ENCODE results near the gene VENTX.

DNA sequence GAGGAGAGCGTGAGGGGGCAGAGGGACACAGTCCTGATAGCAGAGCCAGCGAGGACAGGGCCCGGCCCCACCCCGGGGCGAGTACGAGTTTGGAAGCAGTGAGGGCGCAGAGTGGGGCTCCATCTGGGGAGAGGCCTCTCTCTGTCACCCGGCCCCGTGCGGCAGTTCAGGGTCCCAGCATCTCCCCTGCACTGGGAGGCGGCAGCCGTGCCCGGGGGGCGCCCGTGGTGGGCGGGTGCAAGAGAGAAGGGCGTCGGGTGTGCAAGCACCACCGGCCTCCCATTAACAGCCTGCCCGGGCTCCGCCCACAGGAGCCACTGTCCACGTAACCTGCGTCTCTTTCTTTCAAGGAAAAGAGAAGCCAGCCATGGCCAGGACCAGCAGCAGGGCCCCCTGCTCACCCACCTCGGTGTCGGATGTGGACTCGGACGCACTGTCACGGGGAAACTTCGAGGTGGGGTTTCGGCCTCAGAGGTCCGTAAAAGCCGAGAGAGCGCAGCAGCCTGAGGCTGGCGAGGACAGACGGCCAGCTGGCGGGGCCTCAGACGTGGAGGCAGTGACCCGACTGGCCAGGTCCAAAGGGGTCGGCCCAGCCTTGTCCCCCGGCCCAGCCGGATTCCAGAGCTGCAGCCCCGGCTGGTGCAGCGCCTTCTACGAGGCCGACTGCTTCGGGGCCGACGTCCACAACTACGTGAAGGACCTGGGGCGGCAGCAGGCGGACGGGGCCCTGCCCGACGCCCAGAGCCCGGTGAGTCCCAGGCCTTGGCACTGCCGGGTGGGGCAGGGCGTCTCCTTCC lies 36.3 kb upstream of the VENTX start:
- TF ChIP-seq CTCF (IDR thresholded peaks at IDR 0.05; ENCODE audit: extremely low read depth in 1 of 2, insufficient read depth in 1 of 2, low read depth in 1 of 2, low read length in 2 of 2) (no peak), FOS (IDR thresholded peaks at IDR 0.05; ENCODE audit: borderline replicate concordance, insufficient read depth, low read length) (no peak), MYC (IDR thresholded peaks at IDR 0.05; ENCODE audit: low read depth, low read length) (no peak), POLR2A (IDR thresholded peaks at IDR 0.05; ENCODE audit: low read depth, low read length) (no peak), EZH2 (IDR thresholded peaks at IDR 0.05; ENCODE audit: borderline replicate concordance, low read depth, low read length, severe bottlenecking) (no peak), POLR2AphosphoS5 (IDR thresholded peaks at IDR 0.05; ENCODE audit: insufficient read depth, low read depth, low read length) (no peak)

Data from endothelial cell of umbilical vein (primary cell).